HG03378 (cell line): ENCODE data around the gene PLXNA4.

Source experiments
- ATAC-seq: cut with Tn5 transposase; IDR thresholded peaks from one replicate; pipeline ENCODE4 v1.9.1; 2021; ENCODE audit warnings: mild to moderate bottlenecking, moderate library complexity; ENCODE audit not compliant: unreplicated experiment

Gene PLXNA4

DNA sequence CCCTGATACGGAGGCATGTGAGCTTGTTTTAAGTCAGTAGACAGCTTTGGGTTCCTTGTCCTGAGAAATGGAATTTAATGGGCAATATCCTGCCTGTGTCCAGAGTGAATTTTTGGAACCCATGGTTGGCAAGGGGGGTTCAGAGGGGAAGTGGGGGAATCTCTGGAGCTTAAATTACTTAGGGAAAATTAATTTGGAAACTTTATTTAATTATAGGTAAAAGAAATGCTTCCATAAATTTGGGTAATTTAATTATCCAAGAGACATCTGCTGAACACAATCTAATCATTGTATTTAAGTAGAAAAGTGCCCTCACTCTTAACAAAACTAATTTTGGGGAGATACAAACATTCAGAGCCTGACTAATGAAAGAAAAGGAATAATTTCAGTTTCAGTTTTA, 99.7 kb downstream of the PLXNA4 start:
- no peak for ATAC-seq

DNA sequence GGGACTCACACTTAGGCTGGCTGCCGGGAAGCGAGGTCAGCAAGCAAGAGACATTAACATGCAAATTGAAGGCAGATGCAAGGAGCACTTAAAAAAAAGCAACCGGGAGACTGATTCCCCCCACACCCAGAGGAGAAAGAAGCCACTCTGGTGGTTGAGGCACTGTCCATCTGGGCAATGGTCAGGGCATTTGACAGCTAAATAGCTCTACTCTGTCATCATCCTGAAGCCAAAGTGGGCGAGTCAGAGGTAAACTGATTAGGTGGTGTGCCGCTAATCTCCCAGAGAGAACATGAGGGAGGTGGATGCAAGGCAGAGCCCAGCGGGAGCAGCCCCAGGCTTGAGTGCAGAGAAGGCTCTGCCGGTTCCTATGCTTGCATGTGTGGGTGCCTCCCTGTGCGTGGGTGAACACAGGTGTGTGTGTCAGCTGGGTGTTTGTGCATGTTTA, 100.6 kb downstream of the PLXNA4 start:
- no peak for ATAC-seq

DNA sequence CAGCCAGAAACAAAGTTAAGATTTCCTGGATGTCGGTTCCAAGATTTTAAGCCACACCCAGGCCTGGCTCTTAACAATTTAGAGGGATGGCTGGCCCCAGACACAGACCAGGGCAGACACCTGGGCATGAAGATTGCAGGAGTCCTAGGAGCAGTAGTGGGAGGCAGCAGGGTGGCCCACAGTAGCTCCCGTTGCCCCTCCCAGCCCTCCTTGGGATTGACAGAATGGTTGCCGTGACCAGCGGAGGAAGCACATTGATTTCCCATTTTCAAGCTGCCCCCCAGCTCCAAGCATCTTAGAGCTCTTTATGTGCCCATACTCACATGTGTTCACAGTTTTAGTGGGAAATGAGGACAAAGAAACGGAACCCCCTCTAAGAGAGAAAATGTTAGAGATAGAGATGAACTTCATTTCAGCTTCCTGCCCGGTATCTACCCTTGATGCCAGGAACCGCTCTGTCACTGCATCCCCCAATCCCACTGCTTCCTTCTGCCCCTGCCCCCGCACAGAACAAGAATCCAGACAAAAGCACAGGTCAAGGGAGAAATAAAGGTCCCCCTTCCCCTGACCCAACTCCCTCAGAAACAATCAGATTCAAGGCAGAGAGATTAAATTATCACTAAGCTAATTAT, 101.1 kb downstream of the PLXNA4 start:
- ATAC-seq, result no peak

DNA sequence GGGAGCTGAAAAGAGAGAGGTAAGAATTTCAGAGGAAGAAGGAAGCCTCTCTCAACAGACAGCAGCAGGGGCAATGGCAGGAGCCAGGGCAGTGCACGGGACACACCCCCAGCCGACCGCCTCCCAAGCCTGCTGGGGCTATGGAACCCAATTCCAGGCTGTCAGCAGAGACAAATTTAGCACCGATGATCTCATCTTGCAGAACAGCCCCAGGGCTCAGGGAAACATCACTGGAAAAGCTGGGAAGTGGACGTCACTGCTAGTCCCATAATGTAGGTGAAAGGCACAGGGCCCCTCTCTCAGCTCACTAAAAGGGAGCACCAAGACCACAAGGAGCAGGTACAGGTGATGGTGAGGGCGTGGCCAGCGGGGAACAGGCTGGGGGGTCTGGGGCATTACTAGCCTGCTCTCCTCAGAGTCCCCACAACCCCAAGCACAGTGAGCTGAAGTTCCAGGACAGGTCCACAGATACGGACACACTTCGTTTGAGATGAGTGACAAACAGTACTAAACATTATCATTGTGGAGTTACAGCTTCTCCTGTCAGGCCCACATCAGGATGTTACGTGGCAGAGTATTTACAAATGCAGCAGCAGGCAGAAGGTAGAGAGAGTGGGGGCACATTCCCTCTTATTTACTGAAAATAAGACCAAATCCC, 103.7 kb downstream of the PLXNA4 start:
- no peak for ATAC-seq

DNA sequence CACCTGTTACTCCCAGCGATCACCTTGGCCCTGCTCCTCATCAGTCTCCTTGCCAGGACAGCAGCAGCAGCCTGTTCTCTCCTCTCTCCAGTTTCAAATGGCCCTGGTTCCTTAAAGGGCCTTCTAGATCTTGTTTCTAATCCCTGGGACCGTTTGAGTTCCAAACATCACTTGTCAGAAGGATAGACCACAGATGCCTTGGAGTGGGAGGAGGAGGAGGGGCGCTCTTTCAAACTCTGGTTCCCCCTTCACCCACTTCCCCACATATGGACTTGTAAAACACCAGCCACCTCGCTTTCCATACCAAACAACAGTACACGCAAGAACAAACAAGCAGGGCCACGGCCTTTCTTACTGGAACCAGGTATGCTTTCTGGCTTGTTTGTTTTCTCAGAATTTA, 104.8 kb downstream of the PLXNA4 start:
- no peak for ATAC-seq

DNA sequence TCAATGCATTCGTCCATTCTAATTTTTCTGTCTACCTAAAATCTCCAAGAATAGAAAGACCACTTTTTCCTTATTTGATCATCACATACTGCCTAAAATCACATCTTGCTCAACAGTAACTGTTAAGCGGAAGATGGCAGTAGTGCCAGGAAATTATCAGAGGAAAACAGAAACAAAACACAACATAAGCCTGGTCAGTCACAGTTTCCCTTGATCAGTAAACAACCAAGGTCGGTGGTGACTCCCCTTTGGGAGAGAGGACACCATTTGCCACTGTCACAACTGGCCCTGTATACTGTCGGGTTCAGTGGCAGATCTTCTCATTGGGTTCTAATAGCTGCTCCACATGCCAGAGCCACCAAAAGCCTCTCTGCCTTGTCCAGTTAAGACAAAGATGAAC, 106.6 kb downstream of the PLXNA4 start:
- no peak for ATAC-seq

DNA sequence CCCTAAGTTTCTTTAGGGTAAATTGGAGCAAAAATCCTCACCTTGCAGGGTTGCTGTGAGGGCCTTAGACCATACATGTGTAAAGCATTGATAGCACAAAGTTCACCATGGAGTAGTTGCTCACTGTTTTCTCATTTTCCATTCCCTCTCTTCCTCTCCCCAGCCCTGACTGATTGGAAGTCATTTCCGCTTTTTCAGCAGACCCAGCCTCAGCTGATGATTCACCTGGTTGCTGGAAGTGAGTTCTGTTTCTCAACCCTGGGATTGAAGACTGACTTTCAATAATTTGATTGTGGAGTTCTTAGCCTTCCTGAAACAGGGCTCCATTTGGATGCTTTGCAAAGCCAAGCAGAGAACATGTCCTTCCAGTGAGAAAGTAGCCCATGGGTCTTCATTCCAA, 107.0 kb downstream of the PLXNA4 start:
- ATAC-seq, result no peak

DNA sequence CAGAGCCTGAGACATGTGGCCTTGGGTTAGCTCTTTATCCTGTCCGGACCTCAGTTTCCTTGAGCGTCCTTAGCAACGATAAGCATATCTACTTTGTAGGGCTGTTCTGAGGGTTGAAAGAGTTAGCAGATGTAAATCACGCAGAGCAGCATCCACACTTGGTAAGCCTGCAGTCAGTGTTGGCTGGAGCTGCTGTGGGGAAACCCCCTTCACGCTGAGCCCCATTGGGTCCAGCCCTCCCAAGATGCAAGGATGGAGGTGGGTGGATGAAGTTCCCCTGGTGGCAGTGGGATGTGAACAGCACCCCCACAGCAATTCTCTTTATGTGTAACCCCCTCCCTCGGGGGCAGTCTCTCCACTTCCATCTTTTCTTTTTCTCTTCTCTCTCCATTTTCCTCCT, 109.9 kb downstream of the PLXNA4 start:
- no peak for ATAC-seq

DNA sequence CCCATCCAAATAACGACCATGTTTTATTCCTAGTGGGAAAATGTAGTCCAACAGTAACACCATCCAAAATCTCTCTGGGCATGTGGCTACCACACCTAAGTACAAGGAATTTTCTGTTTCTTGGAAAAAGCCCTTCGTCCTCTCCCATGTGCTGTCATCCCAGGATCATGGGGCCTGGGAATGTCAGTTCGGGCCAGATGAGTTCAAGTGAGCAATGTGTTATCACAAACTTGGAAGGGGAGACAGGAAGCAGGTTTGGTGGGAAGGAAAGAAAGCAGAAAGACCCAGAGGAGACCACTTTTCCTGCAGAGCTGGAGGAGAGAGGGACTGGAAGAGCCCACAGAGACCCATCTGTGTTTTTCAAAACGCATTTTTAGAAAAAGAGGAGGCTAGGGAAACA, 110.8 kb downstream of the PLXNA4 start:
- ATAC-seq, result no peak

DNA sequence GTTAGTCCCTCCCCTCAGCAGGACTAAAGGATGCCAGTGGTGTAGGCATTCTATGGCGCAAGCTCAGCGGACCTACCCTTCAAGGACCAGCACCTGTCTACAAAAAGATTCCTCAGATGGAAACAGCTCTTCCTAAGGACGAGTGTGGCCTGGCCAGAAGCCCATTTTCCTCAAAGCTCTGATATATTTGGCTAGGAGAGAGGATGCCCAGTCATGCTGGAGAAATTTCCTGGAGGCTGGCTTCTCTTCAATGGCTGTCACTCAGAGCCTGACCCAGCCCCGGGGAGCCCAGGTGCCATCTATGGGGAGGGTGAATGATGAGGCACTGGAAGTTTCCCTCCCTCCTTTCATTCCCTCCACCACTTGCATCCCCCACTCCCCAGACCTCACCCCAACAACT, 111.5 kb downstream of the PLXNA4 start:
- ATAC-seq, result no peak

DNA sequence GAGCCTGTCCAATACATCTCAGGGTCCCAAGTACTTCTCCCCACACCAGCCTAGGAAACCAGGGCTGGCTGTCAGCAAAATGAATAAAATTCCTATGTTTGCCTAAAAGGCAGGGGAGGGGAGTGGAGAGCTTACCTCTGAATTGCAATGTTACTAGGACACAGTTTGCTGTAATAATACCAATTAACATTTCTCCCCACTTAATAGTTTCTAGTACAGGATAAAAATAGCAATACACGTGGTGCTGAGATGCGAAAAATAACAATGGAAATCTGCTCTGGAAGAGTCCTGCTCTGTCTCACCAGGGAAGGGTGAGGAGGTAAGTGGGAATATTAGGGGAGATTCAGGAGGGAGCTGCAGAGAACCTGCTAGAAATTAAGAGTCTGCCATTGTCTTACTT, 112.3 kb downstream of the PLXNA4 start:
- no peak for ATAC-seq

DNA sequence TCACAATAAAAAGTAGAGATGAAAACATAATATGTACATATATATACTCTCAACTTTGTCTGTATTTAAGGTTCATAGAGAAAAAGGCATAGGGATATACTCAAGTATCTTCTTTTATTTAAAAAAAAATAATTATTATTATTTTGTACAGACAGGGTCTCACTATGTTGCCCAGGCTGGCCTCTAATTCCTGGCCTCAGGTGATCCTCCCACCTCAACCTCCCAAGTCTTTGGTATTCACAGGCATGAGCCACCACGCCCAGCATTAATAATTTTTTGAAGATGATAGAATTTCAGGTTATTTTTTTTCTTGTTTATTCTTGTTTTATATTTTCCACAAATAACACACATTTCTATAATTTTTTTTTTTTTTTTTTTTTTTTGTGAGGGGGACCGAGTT, 113.8 kb downstream of the PLXNA4 start:
- no peak for ATAC-seq

DNA sequence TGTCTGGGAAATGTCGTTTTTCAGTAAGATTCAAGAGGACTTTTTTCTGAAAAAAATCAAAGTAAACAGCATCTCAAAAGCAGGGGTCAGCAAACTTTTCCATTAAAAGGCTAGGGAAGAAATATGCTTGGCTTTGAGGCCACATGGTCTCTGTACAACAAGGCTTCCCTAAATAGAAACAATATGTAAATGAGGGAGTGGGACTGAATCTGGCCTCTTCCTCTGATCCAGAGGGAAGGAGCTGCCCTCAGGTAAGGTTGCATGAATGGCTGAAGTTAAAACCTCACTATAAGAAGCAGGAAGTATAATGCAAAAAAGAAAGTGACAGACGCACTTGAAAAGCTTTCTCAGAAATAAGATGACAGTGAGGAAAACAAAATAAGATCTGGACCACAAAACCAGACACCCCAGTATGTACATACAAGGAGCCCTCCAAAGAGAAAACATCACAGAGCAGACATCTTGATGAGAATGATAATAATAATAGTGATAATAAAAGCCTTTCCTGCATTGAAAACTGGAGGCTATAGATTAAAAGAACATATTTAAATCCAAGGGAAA, 115.2 kb downstream of the PLXNA4 start:
- no peak for ATAC-seq

DNA sequence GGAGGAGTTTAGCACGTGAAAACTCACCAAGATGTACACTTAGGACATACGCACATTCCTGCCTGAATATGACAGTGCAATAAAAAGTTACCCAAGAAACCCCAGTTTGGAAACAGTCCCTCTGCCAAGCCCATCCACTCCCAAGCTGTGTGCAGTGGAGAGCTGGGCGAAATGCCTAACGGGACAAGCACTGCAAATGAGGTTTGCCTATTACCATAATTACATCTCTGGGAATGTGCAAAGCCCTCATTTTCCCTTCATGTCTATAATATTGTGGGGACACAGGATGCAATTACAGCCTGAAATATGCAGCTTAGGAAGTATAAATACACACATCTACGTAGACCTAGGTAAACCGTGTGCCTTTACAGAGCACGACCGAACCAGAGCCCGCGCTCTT, 117.5 kb downstream of the PLXNA4 start:
- no peak for ATAC-seq

DNA sequence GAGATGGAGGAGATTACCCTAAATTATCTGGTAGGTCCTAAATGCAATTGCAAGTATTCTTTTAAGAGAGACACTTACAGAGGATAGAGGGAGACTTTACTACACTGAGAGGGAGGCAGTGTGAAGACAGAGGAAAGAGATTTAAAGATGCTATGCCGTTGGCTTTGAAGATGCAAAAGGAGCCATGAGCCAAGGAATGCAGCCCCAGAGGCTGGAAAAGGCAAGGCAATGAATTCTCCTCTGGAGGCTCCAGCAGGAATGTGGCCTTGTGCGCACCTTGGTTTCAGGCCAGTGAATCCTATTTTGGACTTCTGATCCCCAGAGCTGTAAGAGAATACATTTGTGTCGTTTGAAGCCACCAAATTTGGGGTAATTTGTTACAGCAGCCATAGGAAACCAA, 118.6 kb downstream of the PLXNA4 start:
- no peak for ATAC-seq

DNA sequence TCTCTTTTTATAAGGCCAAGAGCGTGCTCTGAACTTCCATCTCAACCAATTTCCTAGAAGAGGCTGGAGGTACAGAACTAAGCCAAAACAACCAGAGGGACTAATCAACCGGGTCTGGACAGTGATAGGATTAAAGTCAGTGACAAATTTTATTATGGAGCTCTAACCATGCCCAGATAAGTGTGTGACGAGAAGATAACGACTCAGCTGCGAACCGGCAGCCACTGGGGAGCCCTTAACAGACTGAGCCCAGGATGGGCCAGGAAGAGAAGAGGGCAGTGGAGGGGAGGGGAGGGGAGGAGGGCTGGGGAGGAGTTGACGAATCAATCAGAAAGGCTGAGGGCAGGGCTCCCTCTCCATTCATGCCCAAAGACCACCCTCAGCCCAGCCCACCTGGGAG, 119.9 kb downstream of the PLXNA4 start:
- ATAC-seq, result no peak

DNA sequence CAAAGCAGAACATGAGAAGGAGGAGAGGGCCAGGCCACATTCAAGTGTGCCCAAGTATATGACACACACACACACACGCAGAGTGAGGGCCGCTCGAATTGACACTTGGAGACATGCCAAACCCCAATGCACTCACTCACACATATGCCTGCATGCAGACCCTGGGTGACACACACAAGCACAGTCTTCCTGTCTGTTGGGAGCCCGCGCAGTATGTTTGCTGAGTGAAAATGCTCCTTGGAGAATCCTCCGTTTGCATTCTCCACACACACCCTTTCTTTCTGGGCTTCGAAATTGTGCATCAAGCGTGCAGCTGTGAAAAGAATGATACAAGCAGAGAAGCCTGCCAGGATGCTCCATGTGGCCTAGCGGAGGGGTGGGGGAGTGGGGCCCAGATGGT, 120.9 kb downstream of the PLXNA4 start:
- ATAC-seq, result no peak

DNA sequence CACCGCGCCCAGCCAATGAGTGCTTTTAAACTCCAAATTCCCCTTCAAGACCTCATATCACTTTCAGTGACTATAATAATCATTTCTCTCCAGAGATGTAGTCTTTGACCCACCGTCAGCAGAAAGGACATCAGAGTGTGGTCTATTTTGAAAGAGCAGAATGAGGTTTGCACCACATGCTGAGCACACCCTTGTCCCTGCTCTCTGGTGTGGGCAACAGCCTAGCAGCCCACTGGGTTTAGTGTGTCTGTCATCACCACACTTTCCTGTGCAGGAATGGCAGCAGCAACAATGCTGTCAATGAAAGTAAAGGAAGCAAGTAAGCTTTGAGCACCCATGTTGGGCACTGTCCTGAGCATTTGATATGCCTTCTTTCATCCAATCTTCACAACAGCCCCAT, 122.4 kb downstream of the PLXNA4 start:
- no peak for ATAC-seq

DNA sequence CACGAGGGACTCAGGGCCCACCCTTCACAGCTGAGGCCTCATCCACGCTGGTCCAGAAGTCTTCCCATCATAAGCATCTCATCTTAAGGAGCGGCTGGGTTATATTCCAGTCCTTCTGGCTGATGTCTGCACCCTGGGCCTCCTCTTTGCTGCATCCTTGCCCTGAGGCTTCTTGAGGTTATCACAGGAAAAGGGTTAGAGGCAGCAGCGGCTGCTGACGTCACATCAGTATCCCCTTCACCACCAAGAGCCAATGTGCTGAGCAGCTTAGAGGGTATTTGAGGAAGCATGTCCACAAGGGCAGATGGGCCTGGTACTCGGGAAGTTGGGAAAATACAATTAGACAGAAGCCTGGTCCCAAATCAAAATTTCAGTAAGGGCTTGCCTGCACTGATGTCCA, 125.1 kb downstream of the PLXNA4 start:
- no peak for ATAC-seq

DNA sequence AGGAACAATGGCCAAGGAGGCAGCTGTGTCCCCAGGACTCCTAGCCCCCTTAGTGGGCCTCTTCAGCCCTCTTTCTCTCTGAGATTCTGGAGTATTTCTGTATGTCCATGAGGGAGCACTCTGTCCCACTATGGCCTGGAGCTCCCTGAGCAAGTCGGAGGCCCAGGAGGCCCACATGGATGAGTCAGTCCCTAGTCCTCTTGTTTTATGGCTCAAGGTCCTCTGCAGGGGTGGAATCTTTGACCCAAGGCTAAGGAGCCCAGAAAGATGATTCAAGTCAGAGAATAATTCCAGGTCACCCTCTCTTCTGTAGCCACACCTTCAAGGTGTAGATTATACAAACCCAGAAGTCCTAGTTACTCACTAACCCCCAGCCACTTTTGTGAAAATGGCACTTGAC, 125.6 kb downstream of the PLXNA4 start:
- no peak for ATAC-seq

DNA sequence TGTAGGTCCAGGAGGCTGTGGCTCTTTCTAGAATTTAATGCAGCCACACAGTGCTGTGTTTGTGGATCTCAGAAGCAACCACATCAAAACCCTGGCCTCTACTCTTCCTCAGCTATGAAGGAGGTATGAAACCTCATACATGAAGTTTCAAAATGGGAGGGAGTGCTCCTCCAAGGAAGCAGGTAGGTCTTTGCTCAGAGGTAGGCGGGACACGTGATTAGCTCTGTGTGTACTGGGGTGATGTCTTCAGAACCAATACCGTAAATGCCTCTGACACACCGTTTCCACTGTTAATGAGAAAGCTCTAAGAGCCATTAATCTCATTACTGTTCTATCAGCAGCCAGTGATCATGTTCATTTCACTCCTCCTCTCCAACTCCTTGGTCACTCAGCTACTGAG, 126.1 kb downstream of the PLXNA4 start:
- no peak for ATAC-seq

DNA sequence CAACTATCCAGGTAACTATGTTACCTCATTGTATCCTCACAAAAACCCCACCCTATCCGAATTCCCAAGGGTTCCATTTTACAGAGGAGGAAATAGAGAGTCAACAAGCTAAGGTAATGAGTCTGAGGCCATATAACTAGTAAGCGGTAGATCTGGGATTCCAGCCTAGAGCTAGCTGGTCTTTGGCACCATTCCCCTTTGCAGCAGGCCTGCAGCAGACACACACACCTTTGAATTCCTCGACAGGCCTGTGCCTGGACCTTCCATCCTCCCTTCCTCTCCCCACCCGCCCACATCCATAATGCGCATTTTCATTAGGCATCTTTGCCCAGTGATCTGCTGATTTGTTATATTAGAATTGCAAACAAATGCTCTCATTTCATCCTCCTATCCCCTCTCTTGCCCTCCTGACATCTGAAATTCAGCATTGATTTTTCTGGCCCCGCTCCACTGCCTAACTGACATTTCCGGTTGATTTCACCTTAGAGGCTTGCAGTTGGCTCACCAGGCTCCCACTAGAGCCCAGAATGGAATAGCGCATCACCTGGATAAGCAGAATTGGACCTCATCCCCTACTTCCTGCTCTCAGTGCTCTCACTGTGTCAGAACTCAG, 129.5 kb downstream of the PLXNA4 start:
- no peak for ATAC-seq
